HepG2 (cell line): ENCODE results near the gene WIZ. TPM values are rescaled to one million over a fixed set of nuclear protein-coding genes. Genes with fewer than 3 reads are reported as not detected.
A peak's percentile ranks its signal among the peaks of the same experiment; 100 is the strongest.

Experiments
- ATF7-NPFF ChIP-seq: sonication (generic); formaldehyde crosslinking; IDR thresholded peaks from 2 replicates; pipeline ENCODE4 v1.8.1; 2023; ENCODE audit warnings: mild to moderate bottlenecking, low read depth, missing genetic modification reagents, moderate library complexity
- ERF ChIP-seq: IDR thresholded peaks from 2 replicates; pipeline ENCODE4 v1.6.1; 2018; ENCODE audit warnings: missing biosample characterization, missing genetic modification reagents
- HCFC1 ChIP-seq: fragments of 150-350 bp; IDR thresholded peaks from 2 replicates; pipeline ENCODE4 v1.6.1; 2014; ENCODE audit warnings: low read depth, low read length
- HNRNPLL ChIP-seq: fragments of 200-400 bp; formaldehyde crosslinking; IDR thresholded peaks from 2 replicates; pipeline ENCODE4 v1.6.1; 2017; ENCODE audit warnings: mild to moderate bottlenecking, low read depth, low read length; ENCODE audit not compliant: poor library complexity, severe bottlenecking
- MAFK ChIP-seq, 2 experiments: IDR thresholded peaks in 1 of 2; conservative IDR thresholded peaks in 1 of 2; 2 replicates each; pipeline ENCODE4 v1.6.1; 2011; ENCODE audit warnings: improper control_type of control experiment in 2 of 2, low read length in 2 of 2
- MIER3 ChIP-seq: IDR thresholded peaks from 2 replicates; pipeline ENCODE4 v1.6.1; 2016; ENCODE audit warnings: missing compliant biosample characterization, borderline replicate concordance
- PAX8 ChIP-seq: sonication (generic); formaldehyde crosslinking; IDR thresholded peaks from 2 replicates; pipeline ENCODE4 v1.8.0; 2022; ENCODE audit warnings: mild to moderate bottlenecking, missing genetic modification reagents, borderline replicate concordance
- PHF21A ChIP-seq: sonication (generic); formaldehyde crosslinking; IDR thresholded peaks from 2 replicates; pipeline ENCODE4 v1.5.0; 2020; ENCODE audit warnings: mild to moderate bottlenecking, missing genetic modification reagents
- PITX1 ChIP-seq: sonication (generic); formaldehyde crosslinking; IDR thresholded peaks from 2 replicates; pipeline ENCODE4 v1.5.1; 2020; ENCODE audit warnings: mild to moderate bottlenecking, missing genetic modification reagents
- RFX5 ChIP-seq: IDR thresholded peaks from 2 replicates; pipeline ENCODE4 v1.6.1; 2011; ENCODE audit warnings: low read depth, low read length, improper control_type of control experiment
- RXRB ChIP-seq: IDR thresholded peaks from 2 replicates; pipeline ENCODE4 v1.6.1; 2016; ENCODE audit warnings: borderline replicate concordance, missing genetic modification reagents, missing compliant biosample characterization
- ZNF615 ChIP-seq: sonication (generic); formaldehyde crosslinking; IDR thresholded peaks from 2 replicates; pipeline ENCODE4 v1.5.0; 2020; ENCODE audit warnings: mild to moderate bottlenecking, missing genetic modification reagents, borderline replicate concordance
- polyA plus RNA-seq, 8 experiments: library from polyadenylated mRNA; depleted of rRNA in 3 of 8; stranded (reverse) in 7 of 8; unstranded in 1 of 8; fragments of >200 nt; fragmentation: Illumina TruSeq in 4 of 8; extraction: Trizol in 4 of 8; gene quantifications; 2 replicates each; pipeline versions ENCODE4 v1.2.1 to v1.2.3, GENCODE V29; 2011 to 2016; ENCODE audit warnings: low read depth in 4 of 8, missing spikeins in 1 of 8, mixed read lengths in 1 of 8; ENCODE audit not compliant: insufficient read depth in 1 of 8
- total RNA-seq, 5 experiments: library from RNA; depleted of rRNA; stranded (reverse); fragments of >200 nt; fragmentation: Illumina TruSeq; extraction: Trizol; gene quantifications; 2 replicates each; pipeline ENCODE4 v1.2.3, GENCODE V29; 2016; ENCODE audit warnings: low read depth in 1 of 5
- TF ChIP-seq, protein P1 (sequence below): sonication (generic); formaldehyde crosslinking; IDR thresholded peaks from 2 replicates; pipeline ENCODE4 v1.5.1; 2020; ENCODE audit warnings: missing genetic modification reagents, mild to moderate bottlenecking, borderline replicate concordance
- TF ChIP-seq, protein P2 (sequence below): sonication (generic); formaldehyde crosslinking; IDR thresholded peaks from 2 replicates; pipeline ENCODE4 v1.5.1; 2020; ENCODE audit warnings: mild to moderate bottlenecking, missing genetic modification reagents, moderate library complexity
- TF ChIP-seq, protein P3 (sequence below): IDR thresholded peaks from 2 replicates; pipeline ENCODE4 v1.6.1; 2016; ENCODE audit warnings: missing compliant biosample characterization, missing genetic modification reagents, borderline replicate concordance
- TF ChIP-seq, protein P4 (sequence below): sonication (generic); formaldehyde crosslinking; IDR thresholded peaks from 2 replicates; pipeline ENCODE4 v1.5.1; 2020; ENCODE audit warnings: missing genetic modification reagents, mild to moderate bottlenecking, borderline replicate concordance
- TF ChIP-seq, protein P5 (sequence below): sonication (generic); formaldehyde crosslinking; IDR thresholded peaks from 2 replicates; pipeline ENCODE4 v1.5.0; 2020; ENCODE audit warnings: mild to moderate bottlenecking, low read depth, missing genetic modification reagents, borderline replicate concordance

Gene WIZ
- total and polyA plus RNA-seq, 2 of the 13 experiments (the other 11 are each of a cell fraction or from before 2014, with no cell fraction given): 4.7 to 4.8 TPM

DNA sequence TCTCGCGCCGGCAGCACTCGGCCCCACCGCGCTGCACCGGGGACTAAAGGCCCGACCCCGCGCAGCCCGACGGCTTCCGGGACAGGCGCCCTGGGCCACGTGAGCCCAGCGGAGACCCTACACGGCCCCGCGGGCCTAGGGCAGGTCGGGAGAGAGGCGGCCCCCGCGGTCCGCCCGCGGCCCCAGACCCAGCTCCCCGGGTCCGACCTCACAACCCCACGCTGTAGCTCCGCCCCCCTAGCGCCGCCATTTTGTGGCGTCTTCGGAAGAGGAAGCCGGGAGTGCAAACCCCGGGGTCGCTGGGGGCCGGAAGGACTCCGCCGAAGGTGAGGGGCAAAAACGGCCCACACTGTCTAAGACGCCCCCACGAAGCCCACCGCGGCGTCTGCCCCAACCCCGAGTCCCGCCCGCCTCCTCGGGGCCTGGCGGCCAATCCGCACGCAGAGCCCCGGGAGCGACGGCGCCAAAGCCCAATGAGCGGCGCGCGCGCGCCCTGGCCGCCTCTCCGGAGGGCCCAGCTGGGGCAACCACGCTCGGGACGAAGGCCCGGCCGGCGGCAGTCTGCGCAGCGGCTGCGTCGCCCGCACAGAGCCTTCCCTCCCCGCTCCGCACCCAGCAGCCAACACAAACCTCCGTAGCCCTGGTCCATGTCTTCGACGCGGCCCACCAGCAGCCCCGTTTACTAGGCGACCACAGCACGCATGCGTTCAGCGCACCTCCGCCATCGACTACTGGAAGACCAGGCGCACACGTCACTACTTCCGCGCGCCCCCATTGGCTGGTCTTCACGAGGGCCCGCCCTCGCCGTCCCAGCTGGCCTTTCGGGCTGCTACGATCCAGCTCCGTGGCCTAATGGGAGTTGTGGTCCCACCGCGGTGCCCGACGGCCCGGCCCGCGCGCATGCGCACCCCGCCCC is 70.4 kb downstream of the WIZ start, which contains the start of gene AKAP8 (continued):
- TF ChIP-seq, protein P1, sequence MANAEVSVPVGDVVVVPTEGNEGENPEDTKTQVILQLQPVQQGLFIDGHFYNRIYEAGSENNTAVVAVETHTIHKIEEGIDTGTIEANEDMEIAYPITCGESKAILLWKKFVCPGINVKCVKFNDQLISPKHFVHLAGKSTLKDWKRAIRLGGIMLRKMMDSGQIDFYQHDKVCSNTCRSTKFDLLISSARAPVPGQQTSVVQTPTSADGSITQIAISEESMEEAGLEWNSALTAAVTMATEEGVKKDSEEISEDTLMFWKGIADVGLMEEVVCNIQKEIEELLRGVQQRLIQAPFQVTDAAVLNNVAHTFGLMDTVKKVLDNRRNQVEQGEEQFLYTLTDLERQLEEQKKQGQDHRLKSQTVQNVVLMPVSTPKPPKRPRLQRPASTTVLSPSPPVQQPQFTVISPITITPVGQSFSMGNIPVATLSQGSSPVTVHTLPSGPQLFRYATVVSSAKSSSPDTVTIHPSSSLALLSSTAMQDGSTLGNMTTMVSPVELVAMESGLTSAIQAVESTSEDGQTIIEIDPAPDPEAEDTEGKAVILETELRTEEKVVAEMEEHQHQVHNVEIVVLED (CRISPR knock-in tag): peak; percentile 86
- TF ChIP-seq ZNF615 (CRISPR knock-in tag) (no peak), PITX1 (CRISPR knock-in tag) (no peak), MAFK (conservative IDR thresholded peaks at IDR 0.05 in 1 of 2, IDR thresholded peaks at IDR 0.05 in 1 of 2; ENCODE audit: low read length in 2 of 2) (no peak), PAX8 (CRISPR knock-in tag) (0 out of 2 replicates have a peak, but pooled peaks have one; percentile 7), ERF (CRISPR knock-in tag) (peak; percentile 81), MIER3 (peak; percentile 46; the same call in 1 of the 2 replicates), HCFC1 (peak; percentile 82), RFX5 (peak; percentile 77), RXRB (CRISPR knock-in tag) (peak; percentile 42; the same call in 1 of the 2 replicates), ATF7-NPFF (CRISPR knock-in tag) (no peak; the same call in 1 of the 2 replicates), PHF21A (peak; percentile 55; the same call in 1 of the 2 replicates), HNRNPLL (peak; percentile 43)
- TF ChIP-seq, protein P2, sequence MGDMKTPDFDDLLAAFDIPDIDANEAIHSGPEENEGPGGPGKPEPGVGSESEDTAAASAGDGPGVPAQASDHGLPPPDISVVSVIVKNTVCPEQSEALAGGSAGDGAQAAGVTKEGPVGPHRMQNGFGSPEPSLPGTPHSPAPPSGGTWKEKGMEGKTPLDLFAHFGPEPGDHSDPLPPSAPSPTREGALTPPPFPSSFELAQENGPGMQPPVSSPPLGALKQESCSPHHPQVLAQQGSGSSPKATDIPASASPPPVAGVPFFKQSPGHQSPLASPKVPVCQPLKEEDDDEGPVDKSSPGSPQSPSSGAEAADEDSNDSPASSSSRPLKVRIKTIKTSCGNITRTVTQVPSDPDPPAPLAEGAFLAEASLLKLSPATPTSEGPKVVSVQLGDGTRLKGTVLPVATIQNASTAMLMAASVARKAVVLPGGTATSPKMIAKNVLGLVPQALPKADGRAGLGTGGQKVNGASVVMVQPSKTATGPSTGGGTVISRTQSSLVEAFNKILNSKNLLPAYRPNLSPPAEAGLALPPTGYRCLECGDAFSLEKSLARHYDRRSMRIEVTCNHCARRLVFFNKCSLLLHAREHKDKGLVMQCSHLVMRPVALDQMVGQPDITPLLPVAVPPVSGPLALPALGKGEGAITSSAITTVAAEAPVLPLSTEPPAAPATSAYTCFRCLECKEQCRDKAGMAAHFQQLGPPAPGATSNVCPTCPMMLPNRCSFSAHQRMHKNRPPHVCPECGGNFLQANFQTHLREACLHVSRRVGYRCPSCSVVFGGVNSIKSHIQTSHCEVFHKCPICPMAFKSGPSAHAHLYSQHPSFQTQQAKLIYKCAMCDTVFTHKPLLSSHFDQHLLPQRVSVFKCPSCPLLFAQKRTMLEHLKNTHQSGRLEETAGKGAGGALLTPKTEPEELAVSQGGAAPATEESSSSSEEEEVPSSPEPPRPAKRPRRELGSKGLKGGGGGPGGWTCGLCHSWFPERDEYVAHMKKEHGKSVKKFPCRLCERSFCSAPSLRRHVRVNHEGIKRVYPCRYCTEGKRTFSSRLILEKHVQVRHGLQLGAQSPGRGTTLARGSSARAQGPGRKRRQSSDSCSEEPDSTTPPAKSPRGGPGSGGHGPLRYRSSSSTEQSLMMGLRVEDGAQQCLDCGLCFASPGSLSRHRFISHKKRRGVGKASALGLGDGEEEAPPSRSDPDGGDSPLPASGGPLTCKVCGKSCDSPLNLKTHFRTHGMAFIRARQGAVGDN: peak; percentile 54; the same call in 1 of the 2 replicates
- TF ChIP-seq, protein P3, sequence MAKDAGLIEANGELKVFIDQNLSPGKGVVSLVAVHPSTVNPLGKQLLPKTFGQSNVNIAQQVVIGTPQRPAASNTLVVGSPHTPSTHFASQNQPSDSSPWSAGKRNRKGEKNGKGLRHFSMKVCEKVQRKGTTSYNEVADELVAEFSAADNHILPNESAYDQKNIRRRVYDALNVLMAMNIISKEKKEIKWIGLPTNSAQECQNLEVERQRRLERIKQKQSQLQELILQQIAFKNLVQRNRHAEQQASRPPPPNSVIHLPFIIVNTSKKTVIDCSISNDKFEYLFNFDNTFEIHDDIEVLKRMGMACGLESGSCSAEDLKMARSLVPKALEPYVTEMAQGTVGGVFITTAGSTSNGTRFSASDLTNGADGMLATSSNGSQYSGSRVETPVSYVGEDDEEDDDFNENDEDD (CRISPR knock-in tag): peak; percentile 43; the same call in 1 of the 2 replicates
- TF ChIP-seq, protein P4, sequence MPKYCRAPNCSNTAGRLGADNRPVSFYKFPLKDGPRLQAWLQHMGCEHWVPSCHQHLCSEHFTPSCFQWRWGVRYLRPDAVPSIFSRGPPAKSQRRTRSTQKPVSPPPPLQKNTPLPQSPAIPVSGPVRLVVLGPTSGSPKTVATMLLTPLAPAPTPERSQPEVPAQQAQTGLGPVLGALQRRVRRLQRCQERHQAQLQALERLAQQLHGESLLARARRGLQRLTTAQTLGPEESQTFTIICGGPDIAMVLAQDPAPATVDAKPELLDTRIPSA: 0 out of 2 replicates have a peak, but pooled peaks have one; percentile 6
- TF ChIP-seq, protein P5, sequence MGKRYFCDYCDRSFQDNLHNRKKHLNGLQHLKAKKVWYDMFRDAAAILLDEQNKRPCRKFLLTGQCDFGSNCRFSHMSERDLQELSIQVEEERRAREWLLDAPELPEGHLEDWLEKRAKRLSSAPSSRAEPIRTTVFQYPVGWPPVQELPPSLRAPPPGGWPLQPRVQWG (CRISPR knock-in tag): no peak
